Uterus (tissue), 2 donors: ENCODE data around the gene CLMN.

Experiments used
- CTCF ChIP-seq, 4 experiments: fragments of 200-600 bp in 2 of 4; fragments of 450-650 bp in 2 of 4; sonication (generic) in 2 of 4; IDR thresholded peaks; one replicate each; pipeline ENCODE4 v1.5.1; 2016 to 2019; ENCODE audit warnings: antibody characterized with exemption in 4 of 4, mild to moderate bottlenecking in 2 of 4, moderate library complexity in 1 of 4
- POLR2A ChIP-seq, 2 donors: fragments of 450-650 bp; IDR thresholded peaks; one replicate each; pipeline ENCODE4 v1.6.1; 2016; ENCODE audit warnings: antibody characterized with exemption in 2 of 2, mild to moderate bottlenecking in 1 of 2, moderate library complexity in 1 of 2

DNA sequence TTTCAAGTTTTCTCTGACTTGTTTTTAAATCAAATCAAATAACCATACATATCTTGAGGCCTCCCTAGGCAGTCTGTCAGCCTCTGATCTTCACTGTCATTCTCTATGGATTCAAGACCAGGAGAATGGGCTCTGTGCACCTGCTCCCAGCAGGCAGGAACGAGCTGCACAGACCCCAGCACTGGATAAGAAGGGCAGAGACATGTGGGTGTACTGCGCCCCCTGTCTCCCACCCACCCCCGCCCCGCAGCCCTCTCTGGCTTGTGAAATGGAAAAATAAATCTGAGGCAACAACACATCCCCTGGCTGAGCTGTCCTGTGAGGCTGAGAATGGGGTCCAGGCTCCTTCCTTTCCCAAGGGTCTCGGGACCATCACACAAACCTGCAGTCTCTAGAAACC is 26.3 kb downstream of the CLMN start:
- TF ChIP-seq POLR2A (IDR thresholded peaks at IDR 0.05) (no peak), CTCF (IDR thresholded peaks at IDR 0.05) (no peak)
